ENCODE data around the gene MOSPD3.

DNA sequence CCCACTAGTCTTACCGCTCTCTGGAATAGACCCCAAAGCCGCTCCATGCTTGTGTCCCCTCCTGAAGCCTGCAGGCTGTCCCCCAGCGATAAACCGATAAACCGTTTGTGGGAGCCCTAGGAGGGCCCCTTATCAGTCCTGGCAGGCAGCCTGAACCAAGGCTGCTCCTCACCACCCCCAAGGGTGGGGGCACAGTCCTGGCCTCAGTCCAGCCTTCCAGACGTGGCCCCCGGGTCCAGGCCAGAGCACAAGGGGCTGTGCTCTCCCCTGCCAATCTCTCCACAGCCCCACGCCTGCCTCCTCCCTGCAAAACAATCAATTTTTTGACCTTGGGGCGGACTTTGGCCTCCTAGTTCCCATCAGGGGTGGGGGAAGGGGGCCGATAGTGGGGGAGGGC is 29.1 kb downstream of the MOSPD3 start, which contains the start of gene TFR2:
- TF ChIP-seq RAD21 (IDR thresholded peaks at IDR 0.05 in 1 of 2, conservative IDR thresholded peaks at IDR 0.05 in 1 of 2; ENCODE audit: low read depth in 2 of 2, low read length in 2 of 2) (no peak), CBX8 (IDR thresholded peaks at IDR 0.05; ENCODE audit: borderline replicate concordance, low read depth, low read length) (no peak), SIN3A (conservative IDR thresholded peaks at IDR 0.05 in 1 of 2, IDR thresholded peaks at IDR 0.05 in 1 of 2; ENCODE audit: low read depth in 1 of 2, low read length in 2 of 2) (no peak), POLR2AphosphoS5 (IDR thresholded peaks at IDR 0.05; ENCODE audit: low read depth, low read length) (no peak), CEBPB (IDR thresholded peaks at IDR 0.05; ENCODE audit: low read depth, low read length) (no peak), CHD1 (IDR thresholded peaks at IDR 0.05; ENCODE audit: low read depth, low read length) (no peak), ZNF274 (IDR thresholded peaks at IDR 0.05; ENCODE audit: borderline replicate concordance, extremely low read depth, low read length) (no peak), SP1 (IDR thresholded peaks at IDR 0.05; ENCODE audit: low read depth, low read length) (no peak), ASH2L (IDR thresholded peaks at IDR 0.05; ENCODE audit: low read length) (no peak), JUN (IDR thresholded peaks at IDR 0.05; ENCODE audit: low read depth, low read length) (no peak)
- TF ChIP-seq, protein P1, sequence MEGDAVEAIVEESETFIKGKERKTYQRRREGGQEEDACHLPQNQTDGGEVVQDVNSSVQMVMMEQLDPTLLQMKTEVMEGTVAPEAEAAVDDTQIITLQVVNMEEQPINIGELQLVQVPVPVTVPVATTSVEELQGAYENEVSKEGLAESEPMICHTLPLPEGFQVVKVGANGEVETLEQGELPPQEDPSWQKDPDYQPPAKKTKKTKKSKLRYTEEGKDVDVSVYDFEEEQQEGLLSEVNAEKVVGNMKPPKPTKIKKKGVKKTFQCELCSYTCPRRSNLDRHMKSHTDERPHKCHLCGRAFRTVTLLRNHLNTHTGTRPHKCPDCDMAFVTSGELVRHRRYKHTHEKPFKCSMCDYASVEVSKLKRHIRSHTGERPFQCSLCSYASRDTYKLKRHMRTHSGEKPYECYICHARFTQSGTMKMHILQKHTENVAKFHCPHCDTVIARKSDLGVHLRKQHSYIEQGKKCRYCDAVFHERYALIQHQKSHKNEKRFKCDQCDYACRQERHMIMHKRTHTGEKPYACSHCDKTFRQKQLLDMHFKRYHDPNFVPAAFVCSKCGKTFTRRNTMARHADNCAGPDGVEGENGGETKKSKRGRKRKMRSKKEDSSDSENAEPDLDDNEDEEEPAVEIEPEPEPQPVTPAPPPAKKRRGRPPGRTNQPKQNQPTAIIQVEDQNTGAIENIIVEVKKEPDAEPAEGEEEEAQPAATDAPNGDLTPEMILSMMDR (IDR thresholded peaks at IDR 0.05; ENCODE audit: control extremely low read depth in 1 of 3, insufficient read depth in 1 of 3, low read depth in 1 of 3, low read length in 3 of 3): no peak
- TF ChIP-seq, protein P2, sequence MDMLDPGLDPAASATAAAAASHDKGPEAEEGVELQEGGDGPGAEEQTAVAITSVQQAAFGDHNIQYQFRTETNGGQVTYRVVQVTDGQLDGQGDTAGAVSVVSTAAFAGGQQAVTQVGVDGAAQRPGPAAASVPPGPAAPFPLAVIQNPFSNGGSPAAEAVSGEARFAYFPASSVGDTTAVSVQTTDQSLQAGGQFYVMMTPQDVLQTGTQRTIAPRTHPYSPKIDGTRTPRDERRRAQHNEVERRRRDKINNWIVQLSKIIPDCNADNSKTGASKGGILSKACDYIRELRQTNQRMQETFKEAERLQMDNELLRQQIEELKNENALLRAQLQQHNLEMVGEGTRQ (IDR thresholded peaks at IDR 0.05; ENCODE audit: low read length): no peak
- TF ChIP-seq, protein P3, sequence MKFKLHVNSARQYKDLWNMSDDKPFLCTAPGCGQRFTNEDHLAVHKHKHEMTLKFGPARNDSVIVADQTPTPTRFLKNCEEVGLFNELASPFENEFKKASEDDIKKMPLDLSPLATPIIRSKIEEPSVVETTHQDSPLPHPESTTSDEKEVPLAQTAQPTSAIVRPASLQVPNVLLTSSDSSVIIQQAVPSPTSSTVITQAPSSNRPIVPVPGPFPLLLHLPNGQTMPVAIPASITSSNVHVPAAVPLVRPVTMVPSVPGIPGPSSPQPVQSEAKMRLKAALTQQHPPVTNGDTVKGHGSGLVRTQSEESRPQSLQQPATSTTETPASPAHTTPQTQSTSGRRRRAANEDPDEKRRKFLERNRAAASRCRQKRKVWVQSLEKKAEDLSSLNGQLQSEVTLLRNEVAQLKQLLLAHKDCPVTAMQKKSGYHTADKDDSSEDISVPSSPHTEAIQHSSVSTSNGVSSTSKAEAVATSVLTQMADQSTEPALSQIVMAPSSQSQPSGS (IDR thresholded peaks at IDR 0.05; ENCODE audit: low read length): no peak
